ENCODE measurements around the gene DGKD.

The DGKD gene

DNA sequence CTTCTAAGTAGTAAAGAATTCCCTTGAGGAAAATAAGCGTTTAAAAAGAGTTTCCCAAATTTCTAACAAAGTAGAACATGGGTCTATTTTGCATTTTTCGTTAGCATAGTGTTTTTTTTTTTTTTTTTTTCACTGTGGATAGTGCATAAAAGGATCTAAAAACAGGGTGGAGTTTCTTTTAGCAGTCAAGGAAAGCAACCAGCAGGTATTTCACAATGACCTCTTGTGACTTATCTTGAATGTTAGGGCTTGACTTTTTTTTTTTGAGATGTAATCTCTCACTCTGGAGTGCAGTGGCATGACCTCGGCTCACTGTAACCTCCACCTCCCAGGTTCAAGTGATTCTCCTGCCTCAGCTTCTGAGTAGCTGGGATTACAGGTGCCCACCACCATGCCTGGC, 14.9 kb upstream of the DGKD start:
- DNase-seq, result no peak

DNA sequence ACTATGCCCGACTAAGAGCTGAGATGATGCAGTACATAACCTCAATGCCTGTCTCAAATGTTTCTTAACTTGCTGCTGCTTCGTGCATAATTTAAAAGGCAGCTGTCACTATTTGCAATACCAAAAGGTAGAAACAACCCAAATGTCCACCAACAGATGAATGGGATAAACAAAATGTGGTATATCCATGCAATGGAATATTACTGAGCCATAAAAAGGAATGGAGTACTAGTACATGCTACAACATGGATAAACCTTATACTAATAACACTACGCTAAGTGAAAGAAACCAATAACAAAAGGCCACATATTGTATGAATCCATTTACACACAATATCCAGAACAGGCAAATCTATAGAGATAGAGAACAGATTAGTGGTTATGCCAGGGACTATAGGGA, 13.0 kb upstream of the DGKD start:
- DNase-seq, result no peak

DNA sequence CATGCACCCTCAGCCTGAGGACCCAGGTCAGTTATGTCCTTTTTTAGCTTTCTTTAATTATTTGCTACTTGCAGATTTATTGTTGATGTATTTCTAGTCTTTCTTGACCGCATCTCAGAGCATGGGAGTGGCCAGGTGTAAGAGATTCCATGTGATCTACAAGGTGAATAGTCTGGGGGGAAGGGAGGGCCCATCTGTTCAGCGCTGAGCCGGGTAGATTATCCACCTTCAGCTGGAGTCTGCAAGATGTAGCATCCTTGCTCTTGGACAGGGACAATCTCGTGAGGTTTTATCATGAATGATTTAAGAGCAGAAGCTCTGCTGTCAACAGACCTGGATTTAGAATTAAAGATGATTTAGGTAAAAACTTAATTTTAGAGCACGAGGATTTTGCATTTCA, 12.0 kb upstream of the DGKD start:
- DNase-seq, result peak; percentile 25 to 79

DNA sequence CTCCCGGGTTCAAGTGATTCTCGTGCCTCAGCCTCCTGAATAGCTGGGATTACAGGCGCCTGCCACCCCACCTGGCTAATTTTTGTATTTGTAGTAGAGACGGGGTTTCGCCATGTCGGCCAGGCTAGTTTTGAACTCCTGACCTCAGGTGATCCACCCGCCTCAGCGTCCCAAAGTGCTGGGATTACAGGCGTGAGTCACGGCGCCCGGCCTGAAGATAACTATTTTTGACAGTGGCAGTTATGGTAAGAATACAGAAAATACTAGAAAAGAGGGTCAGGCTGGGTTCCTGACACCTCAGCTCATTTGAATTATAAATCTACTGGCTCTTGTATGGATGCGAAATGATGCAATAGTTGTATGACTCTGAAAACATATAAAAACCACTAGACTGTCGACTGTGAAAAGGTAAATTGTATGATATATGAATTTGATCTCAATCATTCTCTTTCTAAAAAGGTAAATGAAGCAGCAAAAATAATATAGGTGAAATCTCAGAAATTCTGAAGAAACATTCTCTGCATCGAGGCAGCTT, 11.1 kb upstream of the DGKD start:
- DNase-seq, result no peak

DNA sequence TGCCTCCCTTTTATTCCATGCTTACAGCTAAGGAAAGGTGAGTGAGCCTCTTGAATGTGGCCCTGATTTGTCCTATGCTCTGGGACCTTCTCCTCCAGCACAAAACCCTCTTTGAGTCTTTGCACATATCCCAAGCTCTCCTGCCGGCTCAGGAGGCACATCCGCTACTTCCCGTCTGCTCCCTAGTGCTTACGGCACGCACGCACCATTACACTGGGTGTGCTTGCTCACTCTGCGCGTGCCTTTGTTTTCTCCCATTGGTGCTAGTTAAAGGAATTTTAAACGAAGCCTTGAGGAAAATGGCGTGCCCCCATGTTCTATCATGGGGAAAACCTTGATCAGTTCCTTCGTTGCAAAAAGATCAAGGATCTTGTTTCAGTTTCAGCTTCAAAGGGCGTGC, 7.9 kb upstream of the DGKD start:
- DNase-seq, result no peak

DNA sequence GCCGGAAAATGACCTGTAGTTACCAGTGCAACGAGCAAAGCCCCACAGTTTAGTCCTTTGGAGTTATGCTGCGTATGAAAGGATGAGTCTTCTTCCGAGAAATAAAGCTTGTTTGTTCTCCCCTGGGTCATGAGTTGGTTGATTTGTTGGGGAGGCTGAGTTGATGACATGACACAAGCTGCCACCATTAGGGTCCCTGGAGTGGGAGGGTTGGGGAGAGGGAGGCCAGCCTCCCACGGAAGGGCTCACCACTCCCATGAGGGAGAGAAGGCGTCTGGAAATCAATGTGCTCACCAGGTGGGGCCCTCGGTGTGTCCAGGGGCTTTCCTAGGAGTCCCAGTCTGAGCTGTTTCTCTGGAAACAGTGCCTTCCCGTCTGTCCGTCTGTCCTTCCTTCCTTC, 7.4 kb upstream of the DGKD start:
- DNase-seq, result no peak

DNA sequence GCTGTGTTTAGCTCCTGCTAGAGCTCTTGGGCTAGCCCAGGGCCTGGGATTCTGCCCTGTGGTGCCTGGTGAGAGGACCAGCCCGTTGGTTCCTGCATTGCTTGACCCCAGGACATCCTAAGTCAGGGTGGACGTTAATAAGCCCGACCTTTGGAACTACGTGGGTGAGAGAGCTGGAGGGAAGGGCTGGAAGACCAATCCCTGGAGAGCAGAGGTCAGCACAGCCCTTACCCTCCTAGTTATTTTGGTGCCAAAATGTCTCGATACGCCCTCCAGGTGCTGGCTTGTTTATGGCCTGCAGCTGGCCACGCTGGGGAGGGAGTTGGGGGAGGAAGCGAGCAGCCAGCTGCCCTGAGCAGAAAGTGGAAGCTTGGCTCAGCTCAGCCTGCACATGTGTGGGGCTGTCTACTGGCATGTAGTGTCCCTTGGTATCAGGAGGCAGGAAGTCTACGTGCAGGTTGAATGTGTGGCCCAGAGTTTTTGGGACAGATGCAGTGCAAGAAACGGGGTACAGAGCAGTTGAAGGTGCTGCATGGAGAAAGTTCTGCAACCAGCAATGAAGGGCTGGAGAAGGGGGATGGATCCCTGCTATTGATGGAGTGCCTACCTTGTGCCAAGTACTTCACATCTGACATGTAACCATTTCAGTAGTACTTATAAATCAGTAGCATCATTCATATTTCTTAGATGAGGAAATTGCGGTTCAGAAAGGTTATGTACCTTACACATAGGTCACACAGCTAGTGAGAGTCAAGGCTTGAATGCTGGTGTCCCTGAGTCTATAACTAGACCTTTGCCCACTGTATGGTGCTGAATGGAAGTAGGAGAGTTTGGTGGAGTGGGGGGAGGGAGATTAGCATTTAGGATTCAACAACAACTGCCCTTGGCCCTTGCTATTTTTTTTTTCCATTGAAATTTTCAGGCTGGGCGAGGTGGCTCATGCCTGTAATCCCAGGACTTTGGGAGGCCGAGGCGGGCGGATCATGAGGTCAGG, 5.0 kb upstream of the DGKD start:
- peak in 1 of 2 experiments; percentile 27 for DNase-seq

DNA sequence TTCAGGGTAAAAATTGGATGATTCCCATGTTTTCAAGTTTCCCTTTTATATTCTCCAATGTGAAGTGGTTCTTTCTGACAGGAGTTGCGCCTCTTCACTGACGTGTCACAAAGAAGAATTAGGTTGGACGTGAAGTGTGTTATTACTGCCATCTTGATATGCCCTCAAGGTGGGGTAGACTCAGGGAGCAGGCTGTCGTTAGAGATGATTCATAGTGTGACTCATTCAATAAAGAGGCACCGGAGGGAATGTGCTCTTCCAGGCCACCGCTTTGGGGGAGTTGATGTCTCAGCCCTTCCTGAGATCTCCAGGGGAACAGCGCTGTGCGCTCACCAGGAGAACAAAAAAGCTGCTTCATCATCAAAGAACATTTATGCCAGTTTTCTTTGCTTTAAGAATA, 3.6 kb upstream of the DGKD start:
- peak in 1 of 2 experiments; percentile 67 for DNase-seq

DNA sequence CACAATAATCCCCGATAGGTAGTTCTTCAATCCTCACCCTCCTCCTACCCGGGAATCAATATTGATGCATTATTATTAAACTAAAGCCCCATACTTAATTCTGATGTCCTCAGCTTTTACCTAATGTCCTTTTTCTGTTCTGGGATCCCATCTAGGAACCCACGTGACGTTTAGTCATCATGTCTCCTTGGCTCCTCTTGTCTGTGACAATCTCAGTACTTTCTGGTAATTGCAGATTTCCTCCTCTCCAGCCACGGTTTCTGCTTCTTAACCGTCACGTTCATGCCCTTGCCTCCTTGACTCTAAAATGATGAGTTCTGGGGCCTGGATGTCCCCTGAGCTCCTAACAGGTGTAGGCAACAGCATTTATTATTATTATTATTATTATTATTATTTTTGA, 2.9 kb upstream of the DGKD start:
- no peak for DNase-seq

DNA sequence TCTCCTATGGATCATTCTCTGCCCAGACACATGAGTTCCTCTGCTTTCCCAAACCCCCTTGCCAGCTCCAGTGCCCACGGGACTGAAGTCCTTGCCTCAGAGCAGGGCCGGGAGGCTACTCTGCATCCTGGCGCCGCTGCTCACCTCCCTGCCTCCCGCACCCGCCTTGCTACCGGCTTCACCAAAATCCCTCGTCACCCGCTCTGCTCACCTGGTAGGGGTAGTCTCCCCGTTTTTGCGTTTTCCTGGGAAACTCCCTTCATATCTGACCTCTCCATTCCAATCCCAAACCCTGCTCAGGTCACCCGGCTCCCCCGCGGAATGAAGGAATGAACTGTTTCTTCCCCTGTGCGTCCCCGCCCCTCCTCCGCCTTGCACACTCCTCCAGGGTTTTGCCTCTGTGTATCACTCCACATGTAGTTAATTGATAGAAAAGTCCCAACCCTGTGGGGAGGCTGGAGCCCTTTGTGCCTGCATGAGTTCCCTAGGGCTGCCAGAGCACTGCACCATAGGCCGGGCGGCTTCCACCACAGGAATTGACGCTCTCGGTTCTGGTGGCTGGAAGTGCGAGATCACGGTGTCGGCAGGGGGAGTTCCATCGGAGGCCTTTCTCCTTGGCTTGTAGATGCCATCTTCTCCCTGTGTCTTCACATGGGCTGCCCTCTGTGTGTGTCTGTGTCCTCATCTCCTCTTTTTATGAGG, 2.0 kb upstream of the DGKD start:
- no peak for DNase-seq

DNA sequence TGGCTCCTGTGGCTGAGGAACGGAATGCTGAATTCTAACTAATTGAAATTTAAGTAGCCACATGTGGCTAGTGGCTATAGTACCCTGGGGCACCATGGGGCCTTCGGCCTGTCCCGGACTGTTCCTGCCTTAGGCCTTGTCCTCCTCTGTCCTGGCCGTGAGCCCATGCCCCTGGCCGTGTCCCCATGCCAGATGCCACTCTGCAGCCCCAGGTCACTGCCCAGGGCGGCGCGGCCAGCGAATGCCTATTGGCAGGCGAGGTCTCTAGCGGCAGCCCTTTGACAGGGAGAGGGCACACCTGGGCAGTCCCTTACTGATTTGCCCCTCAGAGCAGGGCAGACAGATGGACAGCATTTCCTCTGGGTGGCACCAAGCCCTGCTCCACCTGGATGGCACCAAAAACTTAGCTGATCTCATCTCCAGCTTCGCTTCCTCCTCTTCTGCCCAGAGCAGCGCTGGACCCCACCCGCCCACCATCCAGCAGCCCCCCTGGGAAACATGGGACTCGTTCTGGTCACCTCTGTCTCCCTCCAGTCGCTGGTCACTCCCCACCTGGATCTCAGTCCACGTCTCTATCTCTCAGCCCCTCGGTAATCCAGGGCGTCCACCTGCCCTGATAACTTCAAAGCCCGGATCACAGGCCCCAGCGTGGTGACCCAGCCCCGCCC, 1.1 kb upstream of the DGKD start:
- DNase-seq, result no peak

DNA sequence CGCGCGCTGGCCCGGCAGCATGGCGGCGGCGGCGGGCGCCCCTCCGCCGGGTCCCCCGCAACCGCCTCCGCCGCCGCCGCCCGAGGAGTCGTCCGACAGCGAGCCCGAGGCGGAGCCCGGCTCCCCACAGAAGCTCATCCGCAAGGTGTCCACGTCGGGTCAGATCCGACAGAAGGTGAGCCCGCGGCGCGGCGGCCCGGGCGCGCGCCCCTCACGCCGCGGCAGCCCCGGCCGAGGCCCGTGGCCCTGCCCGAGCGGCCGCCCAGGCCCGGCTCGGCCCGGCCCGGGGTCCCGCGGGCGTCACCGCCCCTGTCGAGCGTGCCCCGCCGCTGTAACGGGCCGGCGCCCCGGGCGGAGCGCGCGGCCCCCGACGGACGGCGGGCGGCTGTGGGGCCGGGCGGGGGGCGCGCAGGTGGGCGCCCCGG, 218 bp downstream of the DGKD start:
- no peak for DNase-seq

DNA sequence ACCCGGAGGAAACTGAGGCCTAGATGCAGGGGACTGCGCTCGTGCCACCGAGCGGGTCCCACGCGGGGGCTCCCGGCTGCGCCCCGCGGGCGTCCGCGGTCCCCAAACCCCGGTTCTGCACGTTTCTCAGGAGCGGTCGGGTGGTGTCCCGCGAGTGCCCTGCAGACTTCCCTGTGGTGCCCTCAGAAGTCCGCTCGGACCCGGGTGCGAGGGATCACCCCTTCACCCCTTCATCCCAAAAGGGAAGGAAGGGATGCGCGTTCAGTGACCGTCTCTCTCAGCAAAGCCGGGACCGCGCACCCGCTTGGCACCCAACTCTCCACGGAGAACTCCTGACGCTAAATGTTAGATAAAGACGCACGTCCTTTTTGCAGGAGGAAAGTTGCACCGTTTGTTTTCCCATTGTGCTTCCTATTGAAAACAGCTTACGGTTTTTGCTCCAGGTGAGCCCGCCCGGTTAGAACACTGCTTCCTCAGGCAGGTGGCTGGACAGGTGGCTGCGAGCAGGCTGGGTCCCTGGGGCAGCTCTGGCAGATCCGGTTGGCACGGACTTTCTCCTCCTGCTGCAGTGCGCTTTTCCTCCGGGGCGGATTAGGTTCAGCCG, 779 bp downstream of the DGKD start:
- no peak for DNase-seq

DNA sequence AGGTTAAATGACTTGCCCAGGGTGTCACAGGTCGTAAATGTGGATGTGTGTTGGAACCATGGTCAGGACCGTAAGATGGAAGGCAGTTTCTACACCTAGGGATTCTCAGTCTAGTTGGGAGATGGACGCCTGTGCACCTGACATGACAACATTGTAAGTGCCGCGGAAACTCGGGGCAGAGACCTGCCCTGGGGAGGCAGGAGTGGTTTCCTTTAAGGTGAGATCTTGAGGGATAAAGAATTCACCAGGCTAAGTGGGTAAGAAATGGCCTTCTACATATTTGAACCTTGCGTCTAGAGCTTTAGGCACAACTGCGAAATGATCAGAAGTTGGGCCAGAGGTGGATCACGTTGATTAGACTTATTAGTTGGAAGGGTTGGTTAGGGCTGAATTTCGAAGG, 1.6 kb downstream of the DGKD start:
- DNase-seq, result no peak

DNA sequence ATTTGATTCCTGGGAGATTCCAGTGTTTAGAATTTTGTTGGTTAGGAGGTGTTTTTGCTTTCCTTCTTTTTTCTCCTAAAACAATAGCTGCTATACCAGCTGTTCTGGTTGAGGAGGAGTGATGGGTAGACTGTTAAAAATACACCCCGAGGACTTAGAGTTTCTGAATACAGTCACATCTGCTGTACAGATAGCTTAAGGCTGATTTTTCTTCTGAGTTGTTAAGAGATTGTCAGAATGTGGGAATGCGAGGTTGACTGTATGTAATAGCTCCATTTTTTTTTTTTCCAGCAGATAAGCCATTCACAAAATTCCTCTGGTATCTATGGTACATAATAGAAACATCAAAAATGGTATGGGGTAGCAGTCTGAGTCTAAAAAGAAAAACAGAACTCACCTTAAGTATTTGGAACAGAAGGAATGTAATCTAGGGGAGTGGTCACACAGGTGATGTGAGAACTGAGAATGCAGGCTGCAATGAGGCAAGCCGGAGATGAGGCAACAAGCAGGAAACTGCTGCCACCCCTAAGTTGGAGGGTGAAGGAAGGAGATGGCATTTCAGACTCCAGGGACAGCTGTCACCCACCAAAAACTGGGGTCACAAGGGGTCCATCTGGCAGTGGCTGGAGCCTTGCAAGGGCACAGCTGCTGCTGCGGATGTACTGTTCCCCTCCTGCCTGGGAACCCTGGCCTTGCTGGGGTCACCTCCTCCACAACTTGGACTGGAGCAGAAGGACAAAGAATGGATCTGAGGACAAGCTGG, 2.4 kb downstream of the DGKD start:
- no peak for DNase-seq

DNA sequence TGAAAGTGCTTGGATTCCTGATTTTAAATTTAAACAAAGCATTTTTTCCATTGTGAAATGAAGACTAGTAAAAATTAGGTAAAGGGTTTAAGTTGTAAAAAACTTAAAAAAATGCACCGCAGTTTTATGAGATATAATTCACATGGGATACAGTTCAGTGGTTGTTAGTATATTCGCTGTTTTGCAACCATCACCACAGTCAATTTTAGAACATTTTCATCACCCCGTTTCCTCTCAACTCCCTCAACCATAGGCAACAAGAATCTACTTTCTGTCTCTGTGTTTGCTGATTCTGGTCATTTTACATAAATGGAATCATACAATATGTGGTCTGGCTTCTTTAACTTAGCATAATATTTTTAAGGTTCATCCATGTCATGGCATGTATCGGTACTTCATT, 4.0 kb downstream of the DGKD start:
- no peak for DNase-seq

DNA sequence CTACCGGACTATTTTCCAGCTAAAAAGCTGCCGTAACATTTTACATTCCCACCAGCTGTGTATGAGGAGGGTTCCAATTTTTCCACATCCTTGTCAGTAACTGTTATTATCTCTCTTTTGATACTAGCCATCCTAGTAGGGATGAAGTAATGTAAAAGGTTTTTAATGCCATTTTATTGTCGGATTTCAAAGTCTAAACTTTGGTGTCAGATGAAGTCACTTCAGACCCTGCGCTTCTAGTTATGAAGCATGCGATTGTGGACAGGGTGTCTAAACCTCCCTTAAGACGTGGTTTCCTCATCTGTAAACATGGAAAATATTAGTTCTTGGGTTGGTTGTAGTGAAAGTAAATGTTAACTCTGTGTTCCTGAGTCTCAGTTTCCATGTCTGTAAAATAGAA, 4.7 kb downstream of the DGKD start:
- DNase-seq, result no peak

DNA sequence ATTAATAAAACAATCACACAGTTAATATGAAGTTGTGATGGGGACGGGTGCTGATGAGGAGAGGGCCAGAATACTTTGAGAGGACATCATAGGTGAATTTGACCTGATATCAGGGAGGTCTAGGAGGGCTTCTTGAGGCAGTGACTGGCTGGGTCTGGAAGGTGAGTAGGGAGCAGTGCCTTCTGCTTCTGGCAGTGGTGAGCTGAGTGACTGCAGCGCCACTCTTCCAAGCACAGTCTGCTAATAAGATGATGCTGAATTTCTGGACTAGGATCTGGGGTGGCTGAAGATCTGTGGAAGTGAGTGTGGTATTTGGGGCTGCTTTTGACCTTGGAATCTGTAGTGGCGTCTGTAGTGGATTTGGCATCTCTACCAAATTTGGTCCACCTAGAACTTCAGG, 5.5 kb downstream of the DGKD start:
- DNase-seq, result no peak

DNA sequence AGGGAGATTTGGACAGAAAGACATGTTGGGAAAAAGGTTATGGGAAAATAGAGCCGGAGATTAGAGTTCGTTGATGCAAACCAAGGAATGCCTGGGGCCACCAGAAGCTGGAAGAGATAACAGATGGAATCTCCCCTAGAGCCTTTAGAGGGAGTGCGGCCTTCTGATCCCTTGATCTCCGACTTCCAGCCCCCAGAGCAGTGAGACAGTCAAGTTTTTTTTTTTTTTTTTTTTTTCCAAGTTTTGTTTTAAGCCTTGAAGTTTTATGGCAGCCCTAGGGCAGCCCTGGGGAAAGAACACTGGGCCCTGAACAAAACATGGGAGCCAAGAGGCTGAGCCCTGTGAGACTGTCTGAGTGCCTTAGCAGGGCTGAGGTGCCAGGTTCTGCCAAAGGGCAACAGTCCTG, 6.5 kb downstream of the DGKD start:
- DNase-seq, result no peak

DNA sequence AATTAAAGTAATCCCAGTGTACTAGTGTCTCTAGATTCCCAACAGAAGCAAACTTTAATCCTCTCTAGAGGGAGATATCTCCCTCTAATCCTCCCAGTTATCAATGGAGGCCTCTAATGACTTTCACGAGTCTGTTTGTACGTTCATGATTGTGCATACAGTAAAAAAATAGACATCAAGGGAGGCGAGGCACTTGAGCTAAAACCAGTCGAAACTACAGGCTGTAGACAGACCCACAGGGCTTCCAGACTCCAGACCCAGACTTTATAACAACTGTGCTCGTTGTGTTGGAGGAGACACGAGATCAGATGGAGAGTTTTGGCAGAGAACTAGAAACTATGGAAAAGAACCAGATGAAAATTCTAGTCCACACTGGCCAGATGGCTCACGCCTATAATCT, 7.0 kb downstream of the DGKD start:
- DNase-seq, result no peak

DNA sequence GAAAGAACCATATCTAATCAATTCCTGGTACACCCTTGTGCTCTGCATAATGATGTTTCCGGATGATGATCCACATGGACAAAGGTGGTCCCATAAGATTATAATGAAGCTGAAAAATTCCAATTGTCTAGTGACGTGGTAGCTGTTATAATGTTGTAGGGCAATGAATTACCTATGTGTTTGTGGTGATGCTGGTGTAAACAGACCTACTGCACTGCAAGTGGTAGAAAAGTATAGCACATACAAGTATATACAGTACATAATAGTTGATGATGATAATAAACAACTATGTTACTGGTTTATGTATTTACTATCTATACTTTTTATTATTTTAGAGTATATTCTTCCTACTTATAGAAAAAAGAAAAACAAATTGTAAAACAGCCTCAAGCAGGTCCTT, 8.4 kb downstream of the DGKD start:
- DNase-seq, result no peak

DNA sequence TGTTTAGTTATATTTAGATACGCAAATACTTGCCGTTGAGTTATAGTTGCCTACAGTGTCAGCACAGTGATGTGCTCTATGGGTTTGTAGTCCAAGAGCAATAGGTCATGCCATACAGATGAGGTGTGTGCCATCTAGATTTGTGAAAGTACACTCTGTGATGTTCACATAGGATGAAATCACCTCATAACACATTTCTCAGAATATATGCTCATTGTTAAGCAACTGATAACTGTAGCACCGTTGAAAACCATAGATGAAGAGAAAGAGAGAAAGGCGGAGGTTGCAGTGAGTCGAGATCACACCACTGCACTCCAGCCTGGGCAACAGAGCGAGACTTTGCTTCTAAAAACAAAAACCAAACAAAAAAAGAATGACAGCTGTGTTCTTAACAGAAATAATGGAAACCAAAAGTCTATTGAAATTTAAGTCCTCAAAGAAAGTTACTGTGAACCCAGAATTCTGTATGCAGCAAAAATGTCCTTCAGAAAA, 9.5 kb downstream of the DGKD start:
- no peak for DNase-seq
